ENCODE results near the gene RANGAP1. TPM values are rescaled to one million over a fixed set of nuclear protein-coding genes. Genes with fewer than 3 reads are reported as not detected.

The RANGAP1 gene
- total and polyA plus RNA-seq, 2 of the 4 experiments (the other 2 are of a cell fraction) = 71.2 to 148 TPM

- dilution Hi-C loops (cut with HindIII; ENCODE audit: low sequenced_read_pairs, unreplicated experiment) = no loop called here
- in situ Hi-C loops (cut with MboI; ENCODE audit: low sequenced_read_pairs) = no loop called here
- Histone ChIP-seq H3K56ac (ENCODE audit: extremely low read depth, insufficient read depth, low read length) (no peak overlapping the region), H2BK120ac (ENCODE audit: low read depth, low read length) (no peak overlapping the region), H3K18ac (ENCODE audit: low read depth, low read length) (no peak overlapping the region), H2AK5ac (ENCODE audit: low read depth, low read length) (no peak overlapping the region), H2BK15ac (ENCODE audit: low read depth, low read length) (no peak overlapping the region), H4K5ac (ENCODE audit: low read depth, low read length) (no peak overlapping the region), H3K4me3 (ENCODE audit: insufficient read depth, low read depth, low read length) (no peak overlapping the region), H3K27me3 (ENCODE audit: control insufficient read depth, insufficient read depth, low read length) (peaks cover 3% of the 10 kb centered on the region; the same call in 1 of the 2 replicates), H3K9ac (ENCODE audit: low read depth, low read length) (no peak overlapping the region), H3K79me1 (ENCODE audit: low read depth in 1 of 2, low read length in 2 of 2) (peaks cover 5 to 10% of the 10 kb centered on the region in 2 experiments; a peak in 3 of 4 replicates), H3K27ac (ENCODE audit: insufficient read depth, low read length) (no peak overlapping the region), H3K14ac (replicated peaks; ENCODE audit: low read depth, low read length) (no peak overlapping the region), H2AFZ (replicated peaks; ENCODE audit: low read length, poor library complexity) (no peak overlapping the region), H4K20me1 (ENCODE audit: insufficient read depth, low read length) (no peaks in the 10 kb centered on the region), H3K36me3 (ENCODE audit: control insufficient read depth, insufficient read depth, low read length) (no peaks in the 10 kb centered on the region), H2BK5ac (ENCODE audit: low read depth, low read length, poor library complexity, severe bottlenecking) (no peak overlapping the region), H2BK20ac (ENCODE audit: low read depth, low read length) (no peak overlapping the region), H3K4me2 (ENCODE audit: low read depth, low read length) (no peak overlapping the region), H4K91ac (ENCODE audit: insufficient read depth, low read depth, low read length) (no peak overlapping the region), H3K23ac (ENCODE audit: low read depth, low read length) (no peak overlapping the region), H4K8ac (ENCODE audit: low read depth in 2 of 2, low read length in 2 of 2) (no peak overlapping the region), H3K9me3 (ENCODE audit: control insufficient read depth, insufficient read depth, low read length) (no peaks in the 10 kb centered on the region), H3K4ac (ENCODE audit: low read depth, low read length) (no peak overlapping the region), H3K4me1 (ENCODE audit: control insufficient read depth, insufficient read depth, low read length) (no peaks in the 10 kb centered on the region; the same call in 1 of the 2 replicates), H2AK9ac (replicated peaks; ENCODE audit: low read depth, low read length, poor library complexity) (no peak overlapping the region), H3K9me1 (ENCODE audit: insufficient read depth, low read length) (no peaks in the 10 kb centered on the region)
- ChIA-PET POLR2A (ENCODE audit: unreplicated experiment) (no interaction called here), CTCF (no interaction called here)
- no peak for ATAC-seq (ENCODE audit: low read depth)
- no TSS peak for BruUV-seq (replicated peaks)
- intact Hi-C loops (cut with micrococcal nuclease) = no loop called here
- TF ChIP-seq NFE2L2 (IDR thresholded peaks at IDR 0.05; ENCODE audit: low read depth, low read length) (no peak), RFX5 (IDR thresholded peaks at IDR 0.05; ENCODE audit: low read depth, low read length) (no peak), ELK1 (IDR thresholded peaks at IDR 0.05; ENCODE audit: borderline replicate concordance, low read depth, low read length) (no peak)
- WGBS, 2 experiments (ENCODE audit: extremely low coverage in 2 of 2, insufficient read length in 1 of 2) = 57% methylated on average over 4 of the region's 10 CpGs; no CpG with 5 or more reads in 1 of the 2 experiments
- DNase-seq = no peak
These were observed 84.8 kb downstream of the RANGAP1 start for GRCh38 chr22:41201141-41201540.
